A549 treated with CpdA at 1 μM for 4 hours (cell line): ENCODE data around the gene PFDN4. TPM values are rescaled to one million over a fixed set of nuclear protein-coding genes. Genes with fewer than 3 reads are reported as not detected.

ENCODE experiments used
- total RNA-seq: library from RNA; stranded (reverse); fragments of 200-300 nt; extraction: Qiagen RNA extraction; gene quantifications from 5 replicates; pipeline ENCODE4 v1.2.3, GENCODE V29; 2022; ENCODE audit warnings: low read depth

The PFDN4 gene, protein sequence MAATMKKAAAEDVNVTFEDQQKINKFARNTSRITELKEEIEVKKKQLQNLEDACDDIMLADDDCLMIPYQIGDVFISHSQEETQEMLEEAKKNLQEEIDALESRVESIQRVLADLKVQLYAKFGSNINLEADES
- 49.1 to 70.0 TPM (median 52.2 TPM) in 5 replicates for total RNA-seq

DNA sequence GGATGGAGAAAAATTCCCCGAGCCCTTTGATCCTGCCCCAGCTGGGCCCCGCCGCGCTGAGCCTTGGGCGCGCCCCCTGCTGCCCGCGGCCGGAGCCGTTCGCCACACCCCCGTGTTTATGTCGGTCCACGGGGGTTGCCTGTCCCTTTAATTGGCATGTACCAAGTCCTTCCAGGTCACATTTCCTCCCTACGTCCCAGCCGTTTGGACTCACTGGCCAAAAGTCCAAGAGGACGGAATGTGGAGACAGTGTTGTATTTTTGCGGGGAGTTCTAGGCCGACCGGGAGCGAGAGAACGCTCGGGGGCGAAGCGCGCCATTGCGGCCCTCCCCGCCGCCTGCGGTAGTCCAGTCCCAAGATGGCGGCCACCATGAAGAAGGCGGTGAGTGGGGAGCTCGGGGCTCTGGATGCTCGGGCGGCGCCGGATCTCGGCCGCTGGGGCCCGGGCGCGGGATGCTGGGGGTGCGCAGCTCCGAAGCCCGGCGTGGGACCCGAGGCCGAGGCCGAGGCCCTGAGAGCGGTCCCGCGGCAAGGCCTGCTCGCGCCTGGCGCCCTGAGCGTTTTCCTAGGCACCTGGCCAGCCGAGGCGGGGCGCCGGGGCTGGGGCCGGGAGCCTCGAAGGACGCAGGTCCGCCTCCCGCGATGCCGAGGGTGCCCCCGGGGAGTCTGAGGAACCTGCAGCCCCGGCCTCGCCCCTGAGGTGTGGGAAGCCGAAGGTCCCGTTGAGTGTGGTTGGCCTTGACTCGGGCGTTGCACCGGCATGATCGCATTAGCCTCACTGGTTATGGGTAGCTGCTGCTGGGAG is at the start of gene PFDN4:
Gene PFDN4 (plus strand): TSS at position 345 of the 805 bp plus-strand sequence. CDS start 14 bp downstream, at position 359.

DNA sequence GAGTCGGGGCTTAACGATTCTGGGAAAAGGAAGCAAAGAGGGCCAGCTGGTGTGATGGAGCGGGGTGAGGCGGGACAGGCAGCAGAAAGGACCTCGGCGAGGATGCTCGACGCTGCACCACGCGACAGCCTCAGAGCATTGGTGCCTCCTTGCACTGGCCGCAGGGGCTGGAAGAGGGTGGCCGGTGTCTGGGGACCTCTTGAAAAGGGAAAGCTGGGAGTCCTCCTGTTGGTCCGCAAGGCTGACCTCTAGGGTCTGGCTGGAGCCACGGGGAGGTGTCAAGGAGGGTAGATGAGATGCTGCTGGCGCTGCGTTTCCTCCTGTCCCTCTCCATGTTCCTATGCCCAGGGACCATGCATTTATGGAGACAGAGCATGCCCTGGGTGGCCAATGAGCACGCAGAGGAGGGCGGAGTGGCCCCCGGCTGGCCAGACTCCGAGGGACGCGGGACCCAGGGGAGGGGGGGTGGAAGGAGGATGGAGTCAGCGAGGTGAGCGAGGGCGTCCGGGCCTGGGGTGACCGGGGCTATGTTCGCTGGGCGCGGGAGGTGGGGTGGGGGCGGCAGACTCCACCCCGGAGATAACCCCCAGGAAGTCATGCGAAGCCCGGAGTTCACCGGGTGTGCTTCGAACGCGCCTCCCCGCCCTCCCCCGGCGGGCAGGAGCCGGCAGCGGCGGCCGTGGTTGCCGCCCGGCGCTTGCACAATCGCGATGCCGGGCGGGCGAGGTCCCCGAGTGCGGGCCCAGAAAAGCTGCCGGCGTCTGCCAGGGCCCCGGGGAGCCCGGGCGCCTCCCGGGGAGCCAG is 34.0 kb upstream of the PFDN4 start, which contains the start of gene CYP24A1:
Gene CYP24A1 (minus strand): TSS at position 334 of the 804 bp plus-strand sequence. CDS start 407 bp downstream, outside the sequence.

Other genes starting within 250 kb of the PFDN4 start
- gene BCAS1, start 137.5 kb upstream of the PFDN4 start, total RNA-seq = 0.50 to 0.84 TPM (median 0.62 TPM) in 5 replicates
- gene CYP24A1, start 34.1 kb upstream of the PFDN4 start, total RNA-seq = 292 to 579 TPM (median 522 TPM) in 5 replicates